GM21360 (cell line): ENCODE data around the gene KDELR1.

ENCODE experiments used
- ATAC-seq: cut with Tn5 transposase; IDR thresholded peaks from one replicate; pipeline ENCODE4 v1.9.1; 2021; ENCODE audit warnings: mild to moderate bottlenecking, moderate library complexity; ENCODE audit not compliant: unreplicated experiment

KDELR1 gene

GRCh38 chr19:48391100-48392005, at the start of gene KDELR1:
TSS of gene KDELR1 (minus strand) at chr19:48391551. CDS start at chr19:48391358, 193 bp downstream.
- no peak for ATAC-seq

GRCh38 chr19:48436586-48436985, 45.2 kb upstream of the KDELR1 start:
- no peak for ATAC-seq

DNA sequence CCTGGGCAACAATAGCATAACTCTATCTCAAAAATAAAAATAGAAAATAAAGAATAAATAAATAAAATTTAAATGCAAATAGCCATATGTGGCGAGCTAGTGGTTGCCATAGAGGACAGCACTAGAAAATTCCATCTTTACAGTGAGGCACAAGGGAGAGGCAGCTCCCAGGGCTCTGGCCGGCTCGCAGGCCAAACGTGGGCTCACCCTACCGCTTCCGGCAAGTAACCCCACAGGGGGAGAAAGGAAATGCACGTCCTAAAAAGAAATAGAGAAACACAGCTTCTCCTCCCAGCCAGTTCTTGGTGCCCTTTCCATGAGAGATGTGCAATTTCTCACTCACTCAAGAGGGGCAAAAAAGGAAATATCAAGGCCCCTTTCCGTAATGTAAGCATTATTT, 42.0 kb upstream of the KDELR1 start:
- no peak for ATAC-seq

GRCh38 chr19:48428670-48429069, 37.3 kb upstream of the KDELR1 start:
- ATAC-seq = no peak

DNA sequence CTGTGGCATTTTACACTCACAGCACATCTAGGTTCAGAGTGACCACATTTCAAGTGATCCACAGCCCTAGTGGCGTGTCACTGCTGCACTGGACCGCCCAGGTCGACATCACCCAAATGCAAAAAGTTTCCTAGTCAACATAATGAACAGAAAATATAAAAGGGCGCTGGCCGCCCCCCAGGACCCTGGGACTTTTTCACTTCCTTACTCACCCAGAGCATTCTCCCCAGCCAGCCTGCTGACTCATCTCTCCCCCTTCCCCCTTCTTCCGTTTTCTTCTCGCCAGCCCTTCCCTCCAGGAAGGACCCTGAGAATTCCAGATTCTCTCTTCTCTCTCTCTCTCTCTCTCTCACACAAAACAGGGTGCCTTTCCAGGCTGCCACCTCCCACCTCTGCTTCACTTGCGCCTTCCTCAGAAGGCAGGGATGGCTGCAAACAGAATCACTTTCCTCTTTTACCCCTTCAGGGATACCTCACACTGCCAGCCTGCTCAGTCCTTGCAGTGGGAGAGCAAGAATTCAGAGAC, 33.4 kb upstream of the KDELR1 start:
- ATAC-seq = no peak

- no peak for ATAC-seq
Measured at GRCh38 chr19:48421548-48421947, 30.2 kb upstream of the KDELR1 start.

DNA sequence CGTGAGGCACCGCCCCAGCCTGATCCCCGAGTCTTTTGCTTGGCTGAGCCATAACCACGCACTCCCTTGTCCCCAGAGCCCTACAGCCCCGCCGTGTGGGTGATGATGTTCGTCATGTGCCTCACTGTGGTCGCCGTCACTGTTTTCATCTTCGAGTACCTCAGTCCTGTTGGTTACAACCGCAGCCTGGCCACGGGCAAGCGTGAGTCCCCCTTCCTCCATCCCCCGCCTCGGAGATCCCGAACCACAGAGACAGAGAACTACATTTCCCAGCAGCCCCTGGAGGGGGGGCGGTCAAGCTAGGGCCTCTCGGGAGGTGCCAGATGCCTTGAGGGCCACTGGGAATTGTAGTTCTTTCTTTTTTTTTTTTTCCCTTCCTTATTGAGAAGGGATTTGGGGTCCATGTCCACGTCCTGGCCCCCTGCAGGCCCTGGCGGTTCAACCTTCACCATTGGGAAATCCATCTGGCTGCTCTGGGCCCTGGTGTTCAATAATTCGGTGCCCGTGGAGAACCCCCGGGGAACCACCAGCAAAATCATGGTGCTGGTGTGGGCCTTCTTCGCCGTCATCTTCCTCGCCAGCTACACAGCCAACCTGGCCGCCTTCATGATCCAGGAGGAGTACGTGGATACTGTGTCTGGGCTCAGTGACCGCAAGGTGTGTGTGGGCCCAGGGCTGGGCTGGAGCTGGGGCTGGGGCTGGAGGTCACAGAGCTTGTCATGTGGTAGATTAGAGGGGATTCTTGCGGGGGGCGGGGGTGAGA, 28.0 kb upstream of the KDELR1 start:
- ATAC-seq = peak; percentile 70

- no peak for ATAC-seq
Measured at GRCh38 chr19:48418317-48419064, 27.1 kb upstream of the KDELR1 start.

DNA sequence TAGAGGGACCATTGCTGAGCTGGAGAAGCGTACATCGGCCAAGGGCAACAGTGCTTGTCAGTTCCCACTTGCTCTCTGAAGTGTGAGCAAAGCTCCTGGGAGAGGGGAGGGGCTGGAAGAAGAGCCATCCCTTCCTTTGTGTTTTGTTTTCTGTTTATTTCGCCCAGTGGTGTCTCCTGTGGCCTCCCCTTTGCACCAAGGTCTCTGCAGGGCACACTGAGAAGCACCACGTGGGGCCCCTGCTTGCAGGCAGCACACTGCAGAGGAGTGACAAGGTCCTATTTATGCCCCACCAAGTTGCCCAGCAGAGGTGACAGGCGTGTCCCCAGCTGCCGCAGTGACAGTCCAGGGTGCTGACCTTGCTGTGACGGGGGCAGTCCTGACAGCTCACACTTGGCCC, 26.1 kb upstream of the KDELR1 start:
- no peak for ATAC-seq

DNA sequence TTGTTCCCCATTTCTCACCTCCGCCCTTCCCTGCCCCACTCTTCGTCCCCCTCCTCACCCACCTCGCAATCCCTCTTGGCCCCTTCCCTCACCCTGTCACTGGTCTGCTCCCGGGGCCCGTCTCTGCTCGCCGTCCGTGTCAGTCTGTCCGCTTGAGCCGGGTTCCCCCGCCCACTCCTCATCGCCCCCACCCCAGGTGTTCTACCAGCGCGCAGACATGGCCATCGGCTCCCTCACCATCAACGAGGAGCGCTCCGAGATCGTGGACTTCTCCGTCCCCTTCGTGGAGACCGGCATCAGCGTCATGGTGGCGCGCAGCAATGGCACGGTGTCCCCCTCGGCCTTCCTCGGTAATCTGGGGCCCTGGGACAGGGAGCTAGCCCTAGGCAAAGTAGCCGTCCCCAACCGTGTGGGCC, 24.5 kb upstream of the KDELR1 start:
- ATAC-seq = no peak

- ATAC-seq = no peak
Measured at GRCh38 chr19:48415395-48415794, 24.0 kb upstream of the KDELR1 start.

DNA sequence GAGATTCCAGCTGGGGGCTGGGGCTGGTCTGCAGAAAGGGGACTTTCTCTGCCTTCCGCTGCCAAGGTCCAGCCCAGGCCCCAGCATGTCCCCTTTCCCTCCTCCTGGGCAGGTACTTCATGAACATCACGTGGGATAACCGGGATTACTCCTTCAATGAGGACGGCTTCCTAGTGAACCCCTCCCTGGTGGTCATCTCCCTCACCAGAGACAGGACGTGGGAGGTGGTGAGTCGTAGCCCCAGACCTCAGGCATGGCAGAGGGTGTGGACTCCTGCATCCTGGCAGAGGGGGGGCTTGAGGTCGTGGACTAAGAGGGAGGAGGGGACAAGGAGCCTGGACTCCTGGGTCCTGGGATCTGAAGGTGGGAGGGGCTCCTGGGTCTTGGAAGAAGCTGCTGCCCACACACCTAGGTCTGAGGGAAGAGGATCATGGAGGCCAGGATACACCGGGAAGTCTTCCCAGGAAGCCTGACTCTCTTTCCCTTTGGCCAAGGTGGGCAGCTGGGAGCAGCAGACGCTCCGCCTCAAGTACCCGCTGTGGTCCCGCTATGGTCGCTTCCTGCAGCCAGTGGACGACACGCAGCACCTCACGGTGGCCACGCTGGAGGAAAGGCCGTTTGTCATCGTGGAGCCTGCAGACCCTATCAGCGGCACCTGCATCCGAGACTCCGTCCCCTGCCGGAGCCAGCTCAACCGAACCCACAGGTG, 22.7 kb upstream of the KDELR1 start:
- no peak for ATAC-seq

GRCh38 chr19:48405850-48406249, 14.5 kb upstream of the KDELR1 start:
- no peak for ATAC-seq

DNA sequence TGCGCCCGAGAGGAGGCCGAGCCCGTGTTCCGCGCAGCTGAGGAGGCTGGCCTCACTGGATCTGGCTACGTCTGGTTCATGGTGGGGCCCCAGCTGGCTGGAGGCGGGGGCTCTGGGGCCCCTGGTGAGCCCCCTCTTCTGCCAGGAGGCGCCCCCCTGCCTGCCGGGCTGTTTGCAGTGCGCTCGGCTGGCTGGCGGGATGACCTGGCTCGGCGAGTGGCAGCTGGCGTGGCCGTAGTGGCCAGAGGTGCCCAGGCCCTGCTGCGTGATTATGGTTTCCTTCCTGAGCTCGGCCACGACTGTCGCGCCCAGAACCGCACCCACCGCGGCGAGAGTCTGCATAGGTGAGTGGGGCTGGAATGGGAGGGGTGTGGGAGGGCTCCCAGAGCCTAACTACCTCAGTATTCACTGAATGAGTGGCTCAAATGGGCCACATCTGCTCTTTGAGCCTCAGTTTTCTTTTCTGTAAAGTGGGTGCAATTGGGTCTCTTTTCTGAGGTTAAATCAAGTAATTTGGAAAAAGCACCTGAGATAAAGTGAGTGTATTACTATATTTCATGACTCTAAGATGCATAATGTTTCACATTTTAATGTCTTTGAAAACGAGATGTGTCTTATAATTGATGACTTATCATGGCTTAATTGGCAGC, 13.8 kb upstream of the KDELR1 start:
- ATAC-seq = no peak

DNA sequence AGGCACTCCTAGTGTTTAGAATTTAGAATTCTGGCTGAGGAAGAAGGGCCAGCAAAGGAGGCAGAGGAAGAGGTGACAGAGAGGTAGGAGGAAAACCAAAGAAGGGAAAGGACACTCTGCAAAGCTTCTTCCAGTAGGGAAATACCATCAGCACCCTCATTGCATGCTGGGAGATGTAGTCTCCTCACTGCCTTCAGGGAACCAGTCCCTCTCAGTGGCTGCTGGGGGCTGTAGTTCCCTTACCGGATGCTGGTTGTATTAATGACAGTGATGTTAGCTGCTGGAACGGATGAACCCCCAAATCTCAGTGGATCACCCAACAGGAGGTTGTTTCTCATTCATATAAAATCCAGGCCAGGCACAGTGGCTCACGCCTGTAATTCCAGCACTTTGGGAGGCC, 12.3 kb upstream of the KDELR1 start:
- no peak for ATAC-seq

DNA sequence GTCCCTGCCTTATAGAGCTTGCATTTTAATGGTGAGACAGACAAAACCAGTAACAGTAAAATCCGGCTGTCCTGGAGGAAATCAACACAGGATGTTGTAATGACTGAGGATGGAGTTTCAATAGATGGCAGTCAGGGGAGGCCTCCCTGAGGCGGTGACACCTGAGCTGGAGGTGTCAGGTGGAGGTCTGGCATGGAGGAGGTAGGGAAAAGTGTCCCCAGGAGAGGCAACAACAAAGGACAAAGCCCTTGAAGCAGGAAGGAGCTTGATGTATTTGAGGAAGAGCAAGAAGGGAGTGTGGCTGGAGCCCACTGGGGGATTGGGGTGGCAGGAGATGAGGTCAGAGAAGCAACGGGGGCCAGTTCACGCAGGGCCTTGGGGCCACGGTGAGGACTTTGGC, 9.9 kb upstream of the KDELR1 start:
- ATAC-seq = no peak

GRCh38 chr19:48400018-48400742, 8.8 kb upstream of the KDELR1 start:
- ATAC-seq = no peak

- ATAC-seq = peak; percentile 52
Measured at GRCh38 chr19:48398375-48399235, 7.3 kb upstream of the KDELR1 start.

- ATAC-seq = no peak
Measured at GRCh38 chr19:48398102-48398374, 6.7 kb upstream of the KDELR1 start.
